GM19099 (cell line): Measurements from ENCODE around the gene KRTAP5-6.

Source experiments
- POLR2A ChIP-seq: IDR thresholded peaks from 3 replicates; pipeline ENCODE4 v1.6.1; 2011; ENCODE audit warnings: low read depth; ENCODE audit not compliant: insufficient read length; ENCODE audit errors: extremely low read depth

The KRTAP5-6 gene

DNA sequence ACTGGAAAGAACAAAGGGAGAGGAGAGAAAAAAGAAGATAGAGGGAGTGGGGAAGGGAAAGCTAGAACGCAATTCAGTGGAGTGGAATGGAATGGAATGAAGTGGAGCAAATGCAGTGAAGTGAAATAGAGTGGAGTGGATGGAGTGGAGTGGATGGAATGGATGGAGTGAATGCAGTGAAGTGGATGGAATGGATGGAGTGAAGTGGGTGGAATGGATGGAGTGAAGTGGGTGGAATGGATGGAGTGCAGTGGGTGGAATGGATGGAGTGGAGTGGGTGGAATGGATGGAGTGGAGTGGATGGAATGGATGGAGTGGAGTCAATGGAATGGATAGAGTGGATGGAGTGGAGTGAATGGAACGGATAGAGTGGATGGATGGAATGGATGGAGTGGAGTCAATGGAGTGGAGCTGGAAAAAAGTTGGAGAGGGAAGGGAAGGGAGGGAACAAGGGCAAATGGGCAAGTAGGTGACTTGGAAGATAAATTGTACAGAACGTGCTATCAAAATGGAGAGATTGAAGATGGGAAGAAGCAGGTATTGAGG lies 39.5 kb downstream of the KRTAP5-6 start:
- TF ChIP-seq POLR2A: no peak

DNA sequence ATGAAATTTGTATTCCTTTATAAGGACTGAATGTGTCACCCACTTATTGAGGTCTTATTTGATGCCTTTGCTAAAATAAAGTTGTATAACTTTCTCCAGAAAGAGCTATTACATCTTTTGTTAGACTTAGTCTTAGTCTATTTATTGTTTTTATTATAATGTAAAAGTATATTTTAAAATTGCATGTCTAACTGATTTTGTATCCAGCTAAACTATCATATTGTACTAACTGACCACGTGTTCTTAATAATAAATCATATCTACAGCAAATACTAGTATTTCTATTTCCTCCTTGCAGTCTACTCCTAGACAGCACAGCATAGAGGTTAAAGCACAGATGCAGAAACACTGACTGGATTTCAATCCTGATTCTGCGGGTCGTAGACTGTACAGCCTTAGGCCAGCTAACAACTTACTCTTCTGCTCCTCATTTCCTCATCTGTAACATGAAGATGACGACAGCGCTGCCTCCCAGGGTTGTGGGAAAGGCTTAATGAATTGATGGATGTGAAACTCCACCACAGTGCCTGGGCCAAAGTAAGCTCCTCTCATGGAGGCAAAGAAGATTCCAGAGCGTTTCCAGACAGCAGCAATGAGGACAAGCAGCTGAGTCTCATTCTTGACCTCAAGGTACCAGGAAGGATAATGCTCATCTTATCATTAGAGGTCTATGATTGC lies 40.2 kb downstream of the KRTAP5-6 start:
- TF ChIP-seq POLR2A: no peak

DNA sequence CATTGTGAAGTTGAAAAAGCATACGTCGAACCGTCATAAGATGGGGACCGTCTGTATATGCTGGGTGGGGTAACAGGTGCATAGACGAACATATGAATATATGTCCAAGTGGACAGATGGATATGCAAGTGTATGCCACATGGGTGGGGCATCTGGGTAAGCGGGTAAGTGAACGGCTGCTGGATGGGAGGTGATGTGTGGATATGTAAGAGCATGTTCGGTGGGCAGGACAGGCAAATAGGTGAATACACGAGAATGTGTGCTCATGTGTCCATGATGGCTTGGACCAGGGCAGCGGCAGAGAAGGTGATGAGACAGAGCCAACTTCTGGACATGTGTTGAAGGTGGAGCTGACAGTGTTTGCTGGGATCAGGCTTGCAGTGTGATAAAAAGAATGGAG lies 41.4 kb downstream of the KRTAP5-6 start:
- no peak for TF ChIP-seq POLR2A

DNA sequence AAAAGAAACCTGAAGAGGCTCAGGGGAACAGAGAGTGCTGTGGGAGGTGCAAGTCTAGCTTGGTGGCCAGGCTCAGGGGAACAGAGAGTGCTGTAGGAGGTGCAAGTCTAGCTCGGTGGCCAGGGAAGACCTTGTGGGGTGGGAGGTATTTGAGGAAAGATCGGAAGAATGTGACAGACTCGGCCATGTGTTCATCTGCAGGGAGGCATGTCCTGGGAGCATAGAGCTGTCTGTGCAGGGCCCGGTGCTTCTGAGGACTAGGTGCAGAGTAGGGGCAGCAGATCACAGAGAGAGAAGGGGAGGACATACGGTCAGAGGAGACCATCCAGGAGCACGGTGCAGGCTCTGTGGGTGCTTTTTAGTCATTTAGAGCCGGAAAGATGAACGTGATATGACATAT lies 42.6 kb downstream of the KRTAP5-6 start:
- no peak for TF ChIP-seq POLR2A

DNA sequence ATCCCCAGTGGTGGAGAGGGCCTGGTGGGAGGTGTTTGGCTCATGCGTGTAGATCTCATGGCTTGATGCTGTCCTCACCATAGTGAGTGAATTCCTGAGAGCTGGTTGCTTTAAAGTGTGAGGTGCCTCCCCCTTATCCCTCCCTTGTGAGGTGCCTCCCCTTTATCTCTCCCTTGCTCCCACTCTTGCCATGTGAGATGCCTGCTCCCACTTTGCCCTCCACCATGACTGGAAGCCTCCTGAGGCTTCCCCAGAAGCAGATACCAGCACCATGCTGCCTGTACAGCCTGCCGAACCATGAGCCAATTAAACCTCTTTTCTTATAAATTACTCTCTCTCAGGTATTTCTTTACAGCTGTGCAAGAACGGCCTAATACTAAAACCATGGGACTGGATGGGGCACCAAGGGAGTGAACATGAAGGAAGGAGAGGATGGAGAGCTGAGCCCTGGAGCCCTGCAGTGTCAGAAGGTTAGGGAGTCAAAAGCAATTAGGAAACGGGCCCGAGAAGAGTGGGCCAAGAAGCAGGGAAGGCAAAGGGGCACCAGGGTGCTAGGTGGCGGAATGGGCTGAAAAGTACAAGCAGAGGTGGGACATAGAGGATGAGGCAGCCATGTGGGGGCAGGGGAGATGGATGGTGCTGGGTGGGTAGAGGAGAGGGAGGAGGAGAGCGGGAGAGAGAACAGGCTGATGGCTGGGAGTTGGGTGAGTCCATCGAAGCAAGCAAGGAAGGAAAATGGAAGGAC lies 44.0 kb downstream of the KRTAP5-6 start:
- TF ChIP-seq POLR2A: no peak

GRCh38 chr11:1741741-1742140 lies 44.7 kb downstream of the KRTAP5-6 start:
- TF ChIP-seq POLR2A: no peak

DNA sequence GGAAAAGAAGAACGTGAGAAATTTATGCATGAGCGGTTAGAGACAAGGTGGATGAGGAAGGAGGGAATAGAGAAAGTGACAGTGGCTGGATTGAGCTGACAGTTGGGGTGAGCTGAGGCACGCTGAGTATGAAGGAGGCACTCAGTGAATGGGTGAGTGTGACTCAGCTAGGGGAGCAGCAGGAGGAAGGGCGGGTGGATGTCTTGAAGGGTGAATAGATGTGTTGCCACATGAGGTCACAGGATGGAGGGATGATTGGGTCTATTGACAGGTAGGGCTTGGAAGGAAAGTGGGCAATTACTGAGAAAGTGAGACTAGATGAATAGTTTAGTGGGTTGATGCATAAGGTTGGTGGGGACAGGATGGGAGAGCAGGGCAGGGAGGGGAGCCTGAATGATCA lies 45.4 kb downstream of the KRTAP5-6 start:
- no peak for TF ChIP-seq POLR2A

DNA sequence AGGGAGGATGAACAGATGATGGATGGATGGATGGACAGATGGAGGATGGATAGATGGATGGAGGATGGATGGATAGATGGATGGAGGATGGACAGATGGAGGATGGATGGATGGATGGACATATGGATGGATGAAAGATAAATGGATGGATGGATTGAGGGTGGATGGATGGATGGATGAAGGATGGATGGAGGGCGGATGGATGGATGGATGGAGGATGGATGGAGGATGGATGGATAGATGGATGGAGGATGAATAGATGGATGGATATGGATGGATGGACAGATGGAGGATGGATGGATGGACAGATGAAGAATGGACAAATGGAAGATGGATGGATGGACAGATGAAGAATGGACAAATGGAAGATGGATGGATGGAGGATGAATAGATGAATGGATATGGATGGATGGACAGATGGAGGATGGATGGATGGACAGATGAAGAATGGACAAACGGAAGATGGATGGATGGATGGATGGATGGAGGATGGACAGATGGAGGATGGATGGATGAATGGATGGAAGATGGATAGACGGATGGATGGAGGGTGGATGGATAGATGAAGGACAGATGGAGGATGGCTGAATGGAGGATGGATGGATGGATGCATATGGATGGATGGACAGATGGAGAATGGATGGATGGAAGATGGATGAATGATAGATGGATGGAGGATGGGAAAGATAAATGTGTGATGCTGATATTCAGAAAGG lies 46.0 kb downstream of the KRTAP5-6 start:
- no peak for TF ChIP-seq POLR2A

GRCh38 chr11:1743585-1744136 lies 46.7 kb downstream of the KRTAP5-6 start:
- no peak for TF ChIP-seq POLR2A

DNA sequence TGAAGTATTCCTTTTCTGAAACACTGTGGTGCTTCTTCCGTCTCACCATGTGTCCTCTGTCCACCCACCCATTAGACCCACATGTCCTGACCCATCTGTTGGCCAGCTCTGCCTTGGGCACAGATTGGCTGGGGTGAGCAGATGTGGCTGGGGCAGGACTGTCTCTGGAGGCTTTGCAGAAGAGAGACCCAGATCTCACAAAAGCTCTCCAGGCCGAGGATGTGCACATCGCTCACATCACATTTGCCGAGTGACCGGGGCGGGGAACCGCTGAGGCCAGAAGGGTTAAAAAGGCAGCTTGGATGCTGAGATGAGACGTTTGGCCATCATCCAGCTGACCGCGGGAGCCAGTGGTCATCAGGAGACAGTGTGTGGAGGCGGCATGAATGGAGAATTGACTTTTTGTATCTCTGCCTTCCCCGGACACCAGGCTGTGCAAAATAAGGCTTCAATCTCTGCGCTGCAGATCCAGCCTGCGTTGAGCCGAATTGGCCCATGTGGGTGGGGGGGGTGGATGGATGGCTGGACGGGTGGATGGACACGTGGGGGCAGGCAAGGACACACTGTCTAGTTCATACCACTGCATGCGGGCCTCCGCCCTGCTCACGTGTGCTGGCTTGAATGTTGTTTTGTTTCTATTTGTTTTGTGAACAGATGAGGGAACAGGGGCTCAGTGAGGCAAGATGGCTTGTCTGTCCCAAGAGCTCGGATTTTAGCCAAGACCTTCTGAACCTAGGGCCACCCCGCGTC lies 47.3 kb downstream of the KRTAP5-6 start:
- TF ChIP-seq POLR2A: no peak

DNA sequence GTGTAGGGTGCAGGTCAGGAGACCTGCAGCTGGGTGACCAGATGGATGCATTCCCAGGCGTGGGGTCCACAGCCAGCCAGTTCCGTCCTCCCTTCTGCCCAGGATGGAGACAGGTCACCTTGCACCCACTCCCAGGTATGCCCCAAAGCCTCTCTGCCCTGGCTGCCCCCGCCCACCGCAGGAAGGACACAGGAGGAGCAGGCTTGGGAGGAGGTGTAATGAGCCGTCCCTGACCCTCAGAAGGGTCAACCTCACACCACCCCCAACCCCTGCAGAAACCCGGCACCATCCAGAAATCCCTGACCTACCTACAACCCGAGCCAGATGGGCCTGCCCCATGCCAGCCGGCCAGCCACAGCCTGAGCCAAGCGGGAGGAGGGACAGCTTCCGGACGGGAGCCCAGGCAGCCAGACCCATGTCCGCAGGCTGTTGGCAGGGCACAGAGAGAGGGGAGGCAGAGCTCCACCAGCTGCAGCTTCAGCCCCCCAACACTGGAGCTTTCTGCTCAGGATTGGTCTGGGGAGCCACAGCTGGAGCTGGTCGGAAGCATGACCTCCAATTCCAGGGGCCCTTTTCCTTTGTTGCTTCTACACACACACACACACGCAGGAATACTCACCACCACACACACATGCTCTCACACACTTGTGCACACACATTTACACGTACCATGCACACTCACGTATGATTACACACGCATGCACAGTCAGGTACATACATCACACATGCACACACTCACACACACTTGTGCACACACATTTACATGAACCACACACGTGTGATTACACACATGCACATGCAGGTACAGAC lies 48.1 kb downstream of the KRTAP5-6 start:
- TF ChIP-seq POLR2A: no peak

DNA sequence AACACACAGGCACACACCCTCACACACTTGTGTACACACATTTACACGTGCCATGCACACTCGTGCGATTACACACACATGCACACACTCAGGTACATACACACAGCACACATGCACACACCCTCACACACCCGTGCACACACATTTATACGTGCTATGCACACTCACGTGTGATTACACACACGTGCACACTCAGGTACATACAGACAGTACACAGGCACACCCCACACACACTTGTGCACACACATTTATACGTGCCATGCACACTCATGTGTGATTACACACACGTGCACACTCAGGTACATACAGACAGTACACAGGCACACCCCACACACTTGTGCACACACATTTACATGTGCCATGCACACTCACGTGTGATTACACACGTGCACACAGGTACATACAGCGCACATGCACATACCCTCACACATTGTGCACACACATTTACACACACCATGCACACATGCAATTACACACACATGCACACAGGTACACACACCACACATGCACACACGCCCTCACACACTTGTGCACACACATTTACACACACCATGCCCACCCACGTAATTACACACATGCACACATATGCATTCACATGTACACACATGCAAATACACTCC lies 48.8 kb downstream of the KRTAP5-6 start:
- TF ChIP-seq POLR2A: no peak

- no peak for TF ChIP-seq POLR2A
Measured at GRCh38 chr11:1746511-1746931, 49.5 kb downstream of the KRTAP5-6 start.
